Activated CD4-positive, alpha-beta T cell treated with anti-CD3 and anti-CD28 coated beads for 4 hours (primary cell): ENCODE data around the gene OSGIN1.
"Not testable (repeated sequence)": the region's sequence is repeated elsewhere in the genome, so short reads cannot be mapped to it uniquely, and the experiment has no call there.

Experiments
- DNase-seq, 2 donors: peaks; one replicate each; pipeline ENCODE4 v3.0.0-alpha.2; 2020

Gene OSGIN1

GRCh38 chr16:83942074-83942473, 11.0 kb upstream of the OSGIN1 start:
- DNase-seq = no peak

- DNase-seq = no peak
These were observed 10.1 kb upstream of the OSGIN1 start for GRCh38 chr16:83942815-83943515.

DNA sequence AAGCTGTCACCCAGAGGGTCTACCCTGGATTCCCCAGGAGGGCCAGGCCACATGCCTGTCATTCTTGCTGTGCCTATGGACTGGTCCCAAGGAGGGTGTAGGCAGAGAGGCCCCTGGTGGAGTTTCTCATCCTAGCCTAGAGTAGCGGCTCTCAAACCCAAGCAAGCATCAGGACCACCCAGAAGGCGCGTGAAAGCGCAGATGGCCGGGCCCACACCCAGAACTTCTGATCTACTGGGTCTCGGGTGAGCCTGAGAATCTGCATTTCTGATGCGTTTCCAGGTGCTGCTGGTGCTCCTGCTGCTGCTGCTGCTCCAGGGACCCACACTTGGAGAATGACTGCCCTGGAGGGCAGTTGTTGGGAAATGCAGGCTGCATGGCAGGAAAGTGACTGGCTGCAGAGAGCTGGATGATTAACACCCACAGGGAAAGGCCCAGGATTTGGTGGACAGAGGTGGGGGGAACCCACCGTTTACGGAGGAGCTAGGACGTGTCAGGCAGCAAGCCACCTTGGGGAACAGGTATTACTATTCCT, 9.5 kb upstream of the OSGIN1 start:
- no peak for DNase-seq

GRCh38 chr16:83945587-83945986, 7.5 kb upstream of the OSGIN1 start:
- DNase-seq = no peak

DNA sequence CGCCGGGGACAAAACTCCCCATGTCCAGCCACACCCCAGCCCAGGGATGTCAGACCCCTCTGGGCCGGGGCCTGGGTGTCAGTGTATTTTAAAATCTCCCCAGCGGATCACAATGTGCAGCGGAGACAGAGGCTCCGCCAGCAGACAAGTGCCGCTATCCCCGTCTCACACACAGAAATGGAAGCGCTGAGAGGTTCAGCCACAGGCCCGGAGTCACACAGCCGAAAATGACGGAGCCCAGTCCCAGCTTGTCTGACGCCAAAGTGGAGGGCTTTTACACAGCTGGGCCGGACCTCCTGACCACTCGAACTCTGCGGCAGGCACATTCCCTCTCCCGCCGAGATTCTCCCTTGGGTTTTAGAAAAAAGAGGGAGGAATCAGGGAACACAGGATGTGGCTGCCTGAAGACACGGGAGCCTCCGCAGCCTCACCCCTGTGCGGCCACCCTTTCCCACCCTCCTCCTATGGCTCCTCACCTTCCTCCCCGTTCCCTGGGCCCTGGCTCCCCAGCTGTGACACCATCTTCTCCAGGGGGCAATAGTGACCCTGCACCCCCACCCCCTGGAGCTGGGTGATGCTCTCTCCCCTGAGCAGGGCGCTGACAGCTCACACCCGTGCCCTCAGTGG, 6.8 kb upstream of the OSGIN1 start:
- no peak for DNase-seq

DNA sequence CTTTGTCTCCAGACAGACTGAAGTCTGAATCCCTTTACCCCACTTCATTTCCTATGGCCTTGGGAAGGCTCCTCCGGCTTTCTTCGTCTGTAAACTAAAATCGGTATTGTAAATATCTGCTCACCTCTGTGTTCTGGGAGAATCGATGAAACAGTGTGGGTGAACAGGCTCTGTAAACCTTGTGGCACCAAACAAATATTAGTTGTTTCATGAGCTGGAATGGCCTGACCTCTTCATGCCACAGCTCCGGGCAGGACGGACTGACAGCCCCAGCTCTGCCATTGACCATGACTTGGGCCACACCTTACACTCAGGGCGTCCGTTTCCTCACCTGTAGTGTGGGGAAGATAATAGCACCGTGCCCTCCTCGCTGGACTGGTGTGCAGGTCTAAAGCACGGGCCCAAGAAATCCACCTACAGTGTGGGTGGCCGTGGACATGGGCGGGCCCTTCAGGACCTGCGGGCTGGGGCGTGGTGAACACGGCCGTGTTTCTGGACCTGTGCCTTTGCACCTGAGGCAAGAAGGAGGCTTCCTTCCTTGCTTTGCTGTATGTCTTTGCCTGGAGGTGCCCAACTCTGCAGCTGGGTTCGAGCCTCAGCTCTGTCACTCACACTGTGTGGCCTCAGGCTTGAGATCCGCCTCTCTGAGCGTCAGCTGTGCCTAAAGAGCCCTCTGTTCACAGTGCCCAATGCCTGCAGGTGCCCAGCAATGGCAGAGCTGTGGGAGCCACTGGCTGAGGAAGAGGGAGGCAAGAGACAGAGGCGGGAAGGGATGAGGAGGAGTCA, 6.1 kb upstream of the OSGIN1 start:
- no peak for DNase-seq

DNA sequence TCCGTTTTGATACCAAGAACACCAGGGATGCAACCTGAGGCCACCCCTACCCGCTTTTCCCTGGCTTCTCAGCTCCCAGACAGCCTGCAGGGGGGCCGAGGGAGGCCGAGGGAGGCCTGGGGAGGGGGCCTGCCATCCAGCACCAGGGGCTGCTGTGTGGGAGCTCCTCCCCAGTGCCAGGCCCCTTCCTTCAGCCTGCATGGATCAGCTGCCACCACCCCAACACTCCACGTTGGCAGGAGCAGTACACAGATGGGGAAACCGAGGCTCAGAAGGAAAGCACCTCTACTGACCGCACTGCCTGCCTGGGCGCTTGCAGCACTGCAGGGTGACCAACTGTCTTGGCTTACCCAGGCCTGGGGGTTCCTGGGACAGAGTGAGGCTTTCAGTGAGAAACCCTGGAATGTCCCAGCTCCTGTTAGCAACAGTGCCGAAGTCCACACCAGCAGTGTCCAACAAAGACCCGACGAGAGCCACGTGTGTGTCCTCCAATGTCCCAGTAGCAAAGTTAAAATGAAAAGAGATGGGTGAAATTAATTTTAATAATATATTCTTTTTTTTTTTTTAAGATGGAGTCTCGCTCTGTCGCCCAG, 5.3 kb upstream of the OSGIN1 start:
- DNase-seq = no peak

GRCh38 chr16:83948914-83949723, 3.9 kb upstream of the OSGIN1 start:
- DNase-seq = no peak

- no peak for DNase-seq
These were observed 3.4 kb upstream of the OSGIN1 start for GRCh38 chr16:83949724-83950001.

- DNase-seq = not testable (repeated sequence)
These were observed 2.1 kb upstream of the OSGIN1 start for GRCh38 chr16:83950862-83951399.

- no peak for DNase-seq
These were observed 1.5 kb upstream of the OSGIN1 start for GRCh38 chr16:83951544-83951943.

GRCh38 chr16:83952587-83952939, 477 bp upstream of the OSGIN1 start:
- DNase-seq = no peak

DNA sequence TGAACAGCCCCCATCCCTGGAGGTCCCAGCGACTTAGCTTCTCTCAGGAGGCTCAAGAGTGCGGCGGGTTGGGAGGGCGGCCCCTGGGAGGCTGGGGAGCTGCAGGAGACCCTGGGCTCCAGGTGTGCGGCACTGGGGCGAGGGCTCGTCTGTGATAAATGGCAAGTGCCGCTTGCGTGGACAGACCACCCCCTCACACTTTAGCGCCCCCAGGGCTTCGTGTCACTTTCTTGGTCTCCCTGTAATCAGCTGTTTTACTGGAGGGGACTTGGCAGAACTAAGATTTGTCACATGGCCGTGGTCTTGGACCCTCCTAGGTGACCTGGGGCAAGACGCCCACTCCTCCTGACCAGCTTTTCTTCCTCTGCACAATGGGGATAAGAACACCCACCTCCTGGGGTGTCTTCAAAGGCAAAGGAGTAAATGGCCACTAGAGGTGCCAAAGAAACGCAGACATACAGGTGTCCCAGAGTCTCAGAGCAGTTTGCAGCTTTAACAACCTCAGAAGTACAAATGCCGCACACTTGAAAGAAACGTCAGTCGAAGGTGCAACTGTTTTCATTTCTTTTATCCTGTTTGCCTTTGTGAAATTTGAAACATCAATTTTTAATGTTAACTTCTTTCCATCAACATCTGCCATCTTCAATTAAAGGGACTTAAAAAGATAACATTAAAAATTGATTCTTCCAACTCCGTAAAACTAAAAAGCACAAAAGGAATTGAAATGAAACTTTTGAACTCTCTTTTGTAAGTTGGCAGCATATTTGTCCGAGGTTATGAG, 946 bp downstream of the OSGIN1 start:
- DNase-seq = no peak

- no peak for DNase-seq
These were observed 1.6 kb downstream of the OSGIN1 start for GRCh38 chr16:83954577-83955016.

DNA sequence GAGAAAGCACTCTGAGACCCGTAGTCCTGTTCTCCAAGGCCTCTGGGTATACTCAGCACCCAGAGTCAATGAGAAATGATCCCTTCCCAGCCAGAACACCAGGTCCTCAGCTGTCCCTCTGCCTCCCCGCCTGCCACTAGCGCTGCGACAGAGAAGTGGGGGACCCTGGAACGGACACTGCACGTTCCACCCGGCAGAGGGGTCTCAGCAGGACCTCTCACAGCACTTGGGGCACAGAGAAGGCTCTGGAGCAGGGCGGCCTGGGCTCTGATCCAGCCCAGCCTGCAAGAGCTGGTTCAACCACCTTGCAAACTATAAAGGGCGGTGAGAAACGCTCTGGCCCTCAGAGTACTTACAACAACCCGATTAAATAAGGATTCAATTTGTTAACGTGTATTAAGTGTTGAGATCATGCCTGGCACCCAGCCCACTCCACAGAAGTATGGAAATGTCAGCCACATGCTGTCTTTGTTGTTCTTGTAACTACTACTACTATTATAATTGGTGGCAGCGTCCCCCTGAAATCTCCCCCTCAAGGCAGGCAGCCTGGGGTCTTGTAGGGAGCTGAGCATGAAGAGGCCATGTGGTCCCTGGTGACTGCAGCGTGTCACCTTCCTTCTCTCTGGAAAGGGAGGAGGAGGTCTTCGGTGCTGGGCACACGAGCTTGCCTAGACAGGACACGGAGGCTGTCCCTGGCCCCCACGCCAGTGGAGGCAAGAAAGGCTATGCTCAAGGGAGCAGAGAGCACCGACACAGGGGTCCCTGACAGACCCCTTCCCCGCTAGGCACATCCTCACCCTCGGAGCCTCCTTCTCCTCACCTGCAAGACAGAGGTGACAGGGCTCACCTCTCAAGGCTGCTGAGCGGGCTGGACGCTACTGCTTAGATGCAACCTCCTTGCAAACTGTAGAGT, 2.4 kb downstream of the OSGIN1 start:
- DNase-seq = no peak

DNA sequence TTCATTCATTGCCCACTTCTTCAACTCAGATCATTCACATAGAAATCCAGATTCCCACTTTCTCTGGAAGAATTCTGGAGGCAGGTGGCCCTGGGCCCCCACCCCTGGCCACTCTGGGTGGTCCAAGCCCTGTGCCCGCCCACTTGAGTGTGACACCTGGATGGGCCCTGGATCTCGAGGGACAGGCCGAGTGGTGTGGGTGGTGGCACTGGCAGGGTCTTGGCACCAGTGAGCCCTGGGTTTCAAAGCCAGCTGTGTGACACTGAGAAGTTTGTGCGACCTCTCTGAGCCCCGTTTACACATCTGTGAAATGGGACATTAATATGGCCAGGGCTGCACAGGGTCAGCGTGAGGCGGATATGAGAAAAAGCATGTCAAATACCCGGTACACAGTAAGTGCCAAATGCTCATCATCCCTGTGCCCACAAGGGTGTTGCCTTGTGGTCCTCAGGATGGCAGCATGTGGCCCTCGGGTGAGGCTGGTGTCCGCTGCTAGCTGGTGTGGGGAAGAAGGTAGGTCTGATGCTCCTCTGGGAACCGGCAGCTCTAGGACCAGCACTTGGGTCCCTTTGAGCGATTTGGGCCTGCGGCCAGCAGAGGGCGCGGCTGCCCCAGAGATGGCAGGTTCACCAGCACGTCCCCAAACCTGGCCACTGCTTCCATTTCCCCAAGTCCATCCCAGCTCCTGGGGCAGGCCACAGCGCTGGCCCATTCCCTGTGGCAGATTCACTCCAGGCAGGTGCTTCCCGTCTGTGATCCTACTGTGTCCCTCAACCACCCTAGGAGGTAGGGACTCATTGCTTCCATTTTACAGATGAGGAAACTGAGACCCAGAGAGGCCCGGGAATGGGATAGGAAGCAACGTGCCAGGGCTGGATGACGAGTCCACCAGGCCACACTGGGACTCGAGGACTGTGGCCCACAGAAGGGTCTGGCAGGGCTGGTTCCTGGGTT, 3.6 kb downstream of the OSGIN1 start:
- peak; percentile 49 to 66 for DNase-seq

DNA sequence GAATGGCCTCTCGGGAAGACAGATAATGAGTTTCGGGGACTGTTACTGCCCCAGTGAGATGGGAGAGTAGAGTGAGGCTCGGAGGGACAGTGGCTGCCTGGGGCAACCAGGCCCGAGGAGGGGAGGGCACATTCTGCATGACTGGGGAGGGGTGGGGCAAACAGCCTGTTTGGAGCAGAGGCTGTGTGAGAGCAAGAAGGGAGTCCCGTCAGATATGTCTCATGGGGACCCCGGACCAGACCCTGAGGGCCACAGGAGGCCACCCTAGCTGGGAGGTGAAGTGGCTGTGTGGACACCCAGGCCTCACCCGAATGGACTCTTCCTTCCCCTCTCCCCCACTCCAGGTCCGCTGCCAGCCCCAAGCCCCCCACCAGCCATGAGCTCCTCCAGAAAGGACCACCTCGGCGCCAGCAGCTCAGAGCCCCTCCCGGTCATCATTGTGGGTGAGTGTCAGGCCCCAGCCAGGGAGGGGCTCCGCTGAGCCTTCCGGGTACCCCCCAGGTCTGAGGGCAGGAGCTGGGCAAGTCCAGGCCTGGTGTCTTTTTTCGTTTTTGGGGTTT, 4.3 kb downstream of the OSGIN1 start:
- DNase-seq = no peak

GRCh38 chr16:83958137-83958845, 5.3 kb downstream of the OSGIN1 start:
- no peak for DNase-seq
